Breast epithelium (tissue), 3 donors: ENCODE data around the gene IL20.

Experiments
- CTCF ChIP-seq, 3 donors: fragments of 450-650 bp; IDR thresholded peaks; one replicate each; pipeline ENCODE4 v1.5.1; 2016 to 2017; ENCODE audit warnings: antibody characterized with exemption in 3 of 3, mild to moderate bottlenecking in 3 of 3, moderate library complexity in 3 of 3
- POLR2AphosphoS5 ChIP-seq, 3 donors: sonication (generic); formaldehyde crosslinking; IDR thresholded peaks; one replicate each; pipeline ENCODE4 v1.6.1; 2017; ENCODE audit warnings: antibody characterized with exemption in 3 of 3

GRCh38 chr1:206900149-206900548 lies 34.7 kb downstream of the IL20 start:
- TF ChIP-seq CTCF (IDR thresholded peaks at IDR 0.05) (no peak), POLR2AphosphoS5 (IDR thresholded peaks at IDR 0.05) (no peak)
